D341Med (cell line): Measurements from ENCODE around the gene NRXN3.

Source experiments
- DNase-seq: peaks from one replicate; pipeline ENCODE4 v3.0.0; 2012; ENCODE audit warnings: low spot score

The NRXN3 gene

DNA sequence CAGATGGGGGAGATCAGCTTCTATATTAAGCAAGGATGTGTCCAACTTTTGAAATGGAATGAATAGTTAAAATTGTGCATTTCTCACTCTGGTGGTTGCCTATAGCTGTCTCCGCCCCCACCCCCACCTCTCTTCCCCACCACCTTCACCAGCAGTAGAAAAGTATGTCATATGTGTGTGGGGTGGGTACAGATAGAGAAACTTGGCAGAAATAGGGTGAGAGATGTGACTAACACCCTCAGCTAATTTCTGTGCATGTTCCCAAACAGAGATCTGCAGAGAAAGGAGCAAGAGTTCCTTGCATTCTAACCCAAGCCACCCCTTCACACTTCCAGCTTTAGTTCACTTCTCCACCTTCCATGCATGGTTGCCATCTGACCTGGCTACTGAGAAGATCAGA, 980.1 kb downstream of the NRXN3 start:
- DNase-seq = no peak

DNA sequence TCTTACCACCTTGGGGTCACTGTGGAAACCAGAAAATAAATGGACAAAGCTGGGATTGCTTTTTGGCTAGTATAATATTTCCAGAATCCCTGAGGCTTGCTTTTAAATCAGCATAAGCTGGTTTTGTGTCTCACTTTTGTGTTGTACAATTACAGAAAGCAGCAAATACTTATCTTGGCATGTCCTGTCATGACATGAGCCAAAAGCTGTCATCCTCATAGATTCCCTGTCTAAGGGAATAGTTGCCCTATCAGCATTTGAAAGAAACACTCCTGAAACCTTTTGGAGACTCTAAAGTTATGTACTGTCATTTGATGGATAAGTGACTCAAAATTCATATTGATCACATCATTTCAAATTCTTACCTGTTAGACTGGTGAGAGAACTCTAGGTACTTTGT, 987.2 kb downstream of the NRXN3 start:
- DNase-seq = no peak

DNA sequence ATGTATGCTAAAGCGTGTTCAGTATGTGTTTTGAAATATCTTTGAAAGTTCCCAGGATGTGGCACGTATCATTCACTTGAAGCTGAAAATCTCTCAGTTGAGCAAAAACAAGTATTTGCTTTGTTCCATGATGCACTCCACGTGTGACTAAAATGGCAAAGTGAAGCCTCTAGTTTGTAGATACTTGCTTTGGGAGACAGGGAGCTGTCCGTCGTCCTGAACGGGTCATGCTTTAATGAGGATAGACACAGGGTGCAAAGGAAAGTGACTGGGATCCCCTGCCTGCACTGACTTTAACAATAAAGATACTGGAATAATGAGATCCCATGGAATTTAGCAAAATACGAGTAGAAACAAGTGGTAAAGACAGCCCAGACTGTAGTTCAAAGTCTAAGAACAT, 991.4 kb downstream of the NRXN3 start:
- no peak for DNase-seq

DNA sequence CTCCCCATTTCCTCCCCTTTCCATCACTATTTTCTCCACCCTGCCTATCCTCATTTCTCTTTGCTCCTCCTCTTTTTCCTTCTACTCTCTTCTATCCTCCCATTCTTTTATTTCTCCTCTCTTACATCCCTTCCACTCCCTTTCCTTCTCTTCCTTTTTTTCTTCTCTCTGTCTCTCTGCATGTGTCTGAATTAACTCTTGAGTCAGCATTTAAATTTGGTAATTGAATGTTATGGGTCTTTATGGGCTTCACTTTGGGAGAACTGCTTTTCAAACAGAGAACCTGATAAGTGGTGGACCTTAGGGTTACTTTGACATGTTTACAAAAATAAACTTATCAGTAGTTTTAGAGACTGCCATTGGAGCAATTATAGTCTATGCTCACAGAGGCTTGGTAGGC, 992.7 kb downstream of the NRXN3 start:
- DNase-seq = no peak

DNA sequence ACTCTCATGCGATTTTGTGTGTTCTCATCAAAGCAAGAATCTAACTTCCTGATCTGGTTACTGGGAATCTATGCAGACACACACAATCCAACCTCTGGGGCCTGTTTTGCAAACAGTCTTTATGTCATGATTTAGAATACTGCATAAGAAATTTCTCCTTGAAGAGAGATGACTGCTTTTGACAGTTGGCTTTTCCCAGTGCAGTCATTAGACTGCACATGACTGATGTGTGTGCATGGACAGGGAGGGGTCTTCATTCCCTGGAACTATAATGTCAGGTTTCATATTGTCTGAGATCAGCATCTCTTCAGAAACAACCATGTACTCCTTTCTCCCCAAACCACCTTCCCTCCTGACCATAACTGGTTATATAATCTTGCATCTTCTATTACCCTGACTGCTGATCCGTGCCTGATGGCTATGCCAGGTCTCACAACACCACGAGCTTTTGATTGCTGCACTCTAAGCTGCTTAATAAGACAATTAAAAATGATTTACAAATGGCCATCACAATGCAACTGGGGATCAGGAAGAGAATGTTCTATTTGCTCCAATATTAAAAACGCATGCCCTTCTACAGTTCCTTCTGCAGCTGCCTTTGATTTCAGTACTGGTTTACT, 995.4 kb downstream of the NRXN3 start:
- DNase-seq = peak; percentile 43

DNA sequence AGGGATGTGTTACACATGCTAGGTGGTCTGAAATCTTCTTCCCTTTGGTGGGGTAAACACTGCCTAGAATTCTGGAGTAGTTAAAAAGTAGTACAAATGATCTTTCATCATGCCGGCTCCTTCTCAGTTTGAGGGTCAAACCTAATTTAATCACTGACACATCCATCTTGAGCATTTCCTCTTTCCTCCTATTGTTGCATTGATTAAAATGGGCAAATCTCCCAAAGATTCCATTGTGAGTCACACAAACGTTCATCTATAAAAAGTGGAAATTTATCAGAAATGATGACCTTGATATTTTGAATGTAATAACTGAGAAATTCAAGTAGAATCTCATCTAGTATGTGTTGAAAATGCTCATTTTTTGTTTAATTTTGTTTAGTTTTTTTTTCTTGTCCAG, 996.0 kb downstream of the NRXN3 start:
- no peak for DNase-seq

DNA sequence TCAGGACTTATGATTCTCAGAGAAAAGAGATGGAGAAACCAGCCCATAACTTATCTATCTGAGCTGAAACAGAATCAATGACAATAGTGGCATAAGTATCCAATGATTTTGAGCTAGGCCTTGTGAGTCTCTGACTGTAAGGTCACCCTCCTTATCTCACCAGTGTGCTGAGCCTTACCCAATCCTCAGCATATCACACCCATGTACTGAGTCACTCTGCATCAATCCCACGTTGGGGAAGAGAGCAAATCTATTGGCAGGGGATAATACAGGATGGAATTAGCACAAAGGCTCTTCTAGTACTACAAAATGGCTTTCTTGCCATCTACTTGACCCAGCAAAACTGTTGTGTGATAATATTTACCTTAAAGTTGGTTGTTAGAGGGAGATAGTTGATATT, 997.8 kb downstream of the NRXN3 start:
- no peak for DNase-seq

DNA sequence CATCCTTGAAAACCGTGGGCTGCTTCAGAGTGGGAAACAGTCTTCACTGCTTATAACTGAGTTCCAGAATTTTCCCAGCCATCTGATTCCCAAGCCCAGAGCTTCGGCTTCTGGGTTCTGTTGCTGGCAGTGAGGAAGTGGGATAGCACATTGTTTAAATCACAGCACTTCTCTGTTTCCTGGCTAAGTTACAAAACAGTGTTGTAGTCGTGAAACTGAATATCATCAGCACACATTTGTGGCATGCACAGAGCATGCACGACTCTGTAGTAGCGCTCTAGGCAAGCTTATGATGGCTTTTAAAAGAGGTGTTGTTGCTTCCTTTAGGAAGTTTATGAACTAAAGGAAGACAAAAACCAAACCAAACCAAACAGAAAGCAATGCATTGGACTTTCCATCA, 1005.5 kb downstream of the NRXN3 start:
- DNase-seq = no peak

DNA sequence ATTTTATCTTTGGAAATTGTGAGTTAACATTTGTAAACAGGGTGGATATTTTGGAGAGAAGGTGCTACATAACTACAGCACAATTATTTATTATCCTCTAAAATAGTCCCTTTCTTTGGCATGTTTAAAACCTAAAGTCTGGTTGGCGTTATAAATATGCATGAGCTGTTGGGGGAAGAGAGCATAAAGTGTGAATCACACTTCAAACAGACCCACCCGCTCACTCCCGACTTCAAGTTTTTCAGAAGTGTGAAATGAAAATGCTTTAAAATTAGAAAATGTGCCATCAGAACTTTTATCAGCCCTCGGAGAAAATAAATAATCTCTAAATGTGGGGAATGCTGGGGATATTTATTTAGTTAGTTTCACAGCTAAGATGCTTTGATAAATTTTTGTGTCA, 1006.9 kb downstream of the NRXN3 start:
- DNase-seq = no peak

DNA sequence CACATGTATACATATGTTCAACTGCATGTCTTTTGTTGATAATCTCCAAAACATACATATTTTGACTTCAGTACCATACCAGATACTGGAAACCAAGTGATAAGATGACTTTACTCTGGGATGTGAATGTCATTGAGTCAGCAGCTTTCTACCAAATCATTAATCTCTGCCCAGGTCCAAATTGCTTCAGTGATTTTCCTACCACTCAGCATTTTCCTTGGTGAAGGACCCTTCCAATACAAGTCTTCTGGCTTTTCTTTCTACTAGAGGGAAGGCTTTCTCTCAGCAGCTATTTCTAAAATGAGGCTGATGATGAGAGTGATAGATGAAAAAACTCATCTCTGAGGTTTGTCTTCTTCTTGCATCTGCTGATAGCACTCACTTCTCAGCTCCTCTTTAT, 1008.5 kb downstream of the NRXN3 start:
- DNase-seq = no peak

DNA sequence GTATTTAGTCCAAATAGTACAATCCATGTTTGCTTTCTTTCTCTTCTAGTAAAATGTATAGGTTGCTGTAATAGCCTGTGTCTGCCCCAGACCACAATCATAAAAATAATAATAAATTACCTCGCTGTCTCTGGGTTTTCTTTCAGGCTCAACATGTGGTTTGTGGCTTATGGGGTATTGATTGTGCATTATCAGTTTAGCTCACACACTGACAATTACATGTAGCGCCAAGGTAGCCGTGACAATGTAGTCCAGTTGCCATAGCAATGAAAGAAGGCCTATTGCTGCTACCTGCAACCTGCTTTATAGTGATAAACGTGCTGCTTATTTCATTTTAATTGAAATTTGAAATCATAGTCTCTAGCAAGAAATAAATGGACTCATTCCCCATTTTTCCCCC, 1009.8 kb downstream of the NRXN3 start:
- no peak for DNase-seq

DNA sequence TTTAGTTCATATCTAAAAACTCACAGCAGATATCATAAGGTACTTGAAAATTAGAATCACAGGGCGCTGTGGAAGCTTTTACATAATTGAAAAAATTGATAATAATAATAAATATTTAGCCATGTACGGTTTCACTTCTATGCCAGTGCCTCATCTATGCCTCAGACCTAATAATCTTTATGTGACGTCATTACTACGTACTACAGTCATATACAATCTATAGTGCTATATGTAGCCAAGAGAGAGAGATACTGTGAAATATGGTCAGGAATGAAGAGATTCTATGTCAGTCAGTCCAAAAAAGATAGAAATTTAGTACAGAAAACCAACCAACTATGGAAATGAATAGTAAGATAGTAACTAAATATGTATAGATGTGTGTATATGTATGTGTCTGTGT, 1010.5 kb downstream of the NRXN3 start:
- no peak for DNase-seq

DNA sequence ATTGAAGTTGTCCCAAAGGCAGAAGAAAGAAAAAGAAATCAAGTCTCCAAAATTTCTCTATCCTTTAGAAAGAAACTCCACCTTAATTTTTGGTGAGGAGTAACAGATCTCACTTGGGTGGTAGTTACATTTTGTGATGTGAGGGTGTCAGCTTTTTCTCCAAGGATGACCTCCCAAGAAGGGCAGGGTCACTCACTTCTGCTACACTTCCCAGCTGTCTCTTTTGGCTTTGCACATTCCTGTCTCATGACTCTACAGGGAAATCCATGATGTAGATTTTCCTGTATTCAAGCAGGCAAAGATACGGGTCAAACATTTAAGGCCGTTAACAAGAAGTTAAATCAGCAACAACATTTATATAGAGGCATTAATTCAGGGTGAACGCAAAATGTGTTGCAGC, 1016.4 kb downstream of the NRXN3 start:
- DNase-seq = no peak

DNA sequence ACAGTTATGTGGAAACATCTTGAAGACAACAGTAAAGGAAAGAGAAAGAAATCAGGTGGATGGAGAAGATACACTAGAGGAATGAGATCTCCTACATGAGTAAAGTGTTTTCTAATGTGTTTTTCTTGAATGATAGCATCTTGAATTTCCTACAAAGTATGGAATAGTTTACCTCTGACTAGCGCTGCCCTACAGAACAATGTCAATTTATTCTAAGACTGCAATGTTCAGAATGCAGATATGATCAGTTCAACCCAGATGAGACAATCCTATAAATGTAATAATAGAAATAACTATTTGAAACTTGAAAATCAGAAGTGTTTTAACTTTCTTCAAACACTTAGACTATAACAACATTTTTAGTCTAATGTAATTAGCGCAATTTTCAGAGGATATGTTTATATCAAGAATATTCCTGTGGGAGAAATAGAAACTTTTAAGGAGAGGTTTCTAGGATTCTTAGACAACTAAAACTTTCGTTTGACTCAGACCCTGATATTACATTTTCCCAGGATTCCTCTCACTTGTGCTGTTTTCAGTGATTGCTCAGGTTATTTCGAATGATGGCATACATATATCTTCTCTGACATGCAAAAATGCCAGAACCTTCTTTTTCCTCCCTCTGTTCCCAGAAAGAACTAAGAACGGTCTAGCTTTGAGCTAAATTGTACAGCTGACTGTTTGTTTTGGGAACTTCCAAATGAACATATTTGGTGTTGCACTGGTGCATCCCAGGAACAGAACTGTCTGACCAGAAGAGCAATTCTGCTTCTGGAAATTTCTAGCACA, 1023.7 kb downstream of the NRXN3 start:
- no peak for DNase-seq

DNA sequence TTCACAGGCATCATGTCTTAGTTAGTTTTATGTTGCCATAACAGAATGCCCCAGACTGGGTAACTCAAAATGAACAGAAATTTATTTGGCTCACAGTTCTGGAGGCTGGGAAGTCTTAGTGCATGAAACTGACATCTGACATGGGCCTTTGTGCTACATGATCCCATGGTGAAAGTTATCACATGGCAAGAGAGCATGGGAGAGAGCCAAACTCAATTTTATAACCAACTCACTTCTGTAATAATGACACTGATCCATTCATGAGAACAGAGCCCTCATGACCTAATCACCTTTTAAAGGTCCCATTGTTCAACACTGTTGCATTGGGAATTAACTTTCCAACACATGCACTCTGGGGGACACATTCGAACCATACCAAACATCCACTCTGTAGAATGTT, 1026.0 kb downstream of the NRXN3 start:
- no peak for DNase-seq

DNA sequence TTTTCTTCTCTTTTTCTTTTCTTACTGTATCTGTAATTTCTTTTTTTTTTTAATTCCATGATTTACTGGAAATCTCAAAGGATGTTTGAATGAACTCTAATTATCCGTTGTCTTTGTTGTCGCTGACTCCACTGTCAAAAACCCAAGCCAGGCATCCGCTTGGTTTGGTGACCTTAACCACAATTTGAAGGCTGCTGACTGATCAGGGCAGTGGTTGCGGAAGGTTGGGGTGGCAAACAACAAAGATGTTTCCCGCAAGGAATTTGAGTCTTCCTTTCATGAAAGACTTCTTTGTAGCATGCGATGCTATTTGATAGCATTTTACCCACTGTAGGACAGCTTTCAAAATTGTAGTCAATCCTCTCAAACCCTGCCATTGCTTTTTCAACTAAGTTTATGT, 1027.3 kb downstream of the NRXN3 start:
- DNase-seq = no peak

DNA sequence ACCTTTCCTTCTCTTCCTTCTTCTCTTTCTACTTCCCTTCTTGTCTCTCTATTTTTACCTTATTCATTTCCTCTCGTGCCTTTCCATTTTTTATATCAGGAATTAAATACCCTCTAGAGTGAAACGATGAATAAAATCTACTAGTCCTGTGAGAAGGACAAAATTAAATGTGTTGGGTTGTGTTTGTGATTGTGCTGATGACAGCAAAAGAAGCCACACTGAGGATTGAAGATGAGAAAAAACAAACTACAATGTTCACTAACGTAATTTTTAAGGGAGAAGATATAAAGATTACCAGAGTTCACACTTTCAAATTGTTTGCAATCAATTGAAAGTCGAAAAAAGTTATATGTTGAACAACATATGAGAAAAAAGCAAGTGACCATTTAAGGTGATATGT, 1029.0 kb downstream of the NRXN3 start:
- no peak for DNase-seq

DNA sequence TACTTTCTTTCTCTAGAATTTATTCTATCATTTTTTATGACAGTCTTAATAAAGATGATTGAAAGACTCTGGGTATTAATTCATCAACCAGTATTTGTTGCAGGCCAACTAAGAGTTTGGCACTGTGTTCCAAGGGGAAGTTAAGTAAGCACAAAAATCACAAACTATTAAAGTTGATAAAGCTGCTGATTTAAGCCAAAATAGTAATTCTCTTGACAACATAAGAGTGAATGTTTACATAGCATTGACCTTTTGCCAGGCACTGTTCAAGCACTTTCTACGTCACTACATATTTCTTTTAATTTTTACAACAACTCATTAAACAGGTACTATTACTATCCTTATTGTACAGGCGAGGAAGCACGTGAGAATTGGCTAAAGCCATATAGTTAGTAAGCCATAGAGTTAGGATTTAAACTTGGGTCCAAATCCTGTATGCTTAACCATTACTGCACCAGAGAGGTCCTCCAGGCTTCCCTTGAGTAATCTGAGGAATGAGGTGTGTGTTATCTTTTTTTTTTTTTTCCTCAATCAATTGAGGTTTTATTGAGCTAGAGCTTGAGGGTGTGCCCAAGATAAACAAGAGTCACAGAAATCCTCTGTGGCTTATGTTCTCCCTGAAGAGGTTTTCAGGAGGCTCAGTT, 1031.5 kb downstream of the NRXN3 start:
- no peak for DNase-seq

DNA sequence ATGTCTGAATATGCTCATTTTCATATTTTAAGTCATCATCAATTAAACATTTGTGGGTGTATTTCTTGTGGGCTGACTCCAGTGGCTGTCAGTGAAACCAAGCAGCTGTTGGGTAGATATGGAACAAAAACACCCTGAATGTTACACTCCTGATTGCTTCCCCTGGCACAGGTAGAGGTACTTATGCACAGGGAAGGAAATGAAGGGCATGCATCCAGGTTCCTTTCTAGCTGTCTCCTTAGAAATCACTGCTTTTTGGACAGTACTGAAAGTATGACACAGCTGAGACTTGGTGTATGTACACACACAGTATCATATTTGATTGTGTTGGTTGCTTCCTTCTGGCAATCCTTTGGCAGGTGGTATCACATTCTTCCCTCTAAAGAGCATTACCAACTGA, 1034.4 kb downstream of the NRXN3 start:
- DNase-seq = no peak

DNA sequence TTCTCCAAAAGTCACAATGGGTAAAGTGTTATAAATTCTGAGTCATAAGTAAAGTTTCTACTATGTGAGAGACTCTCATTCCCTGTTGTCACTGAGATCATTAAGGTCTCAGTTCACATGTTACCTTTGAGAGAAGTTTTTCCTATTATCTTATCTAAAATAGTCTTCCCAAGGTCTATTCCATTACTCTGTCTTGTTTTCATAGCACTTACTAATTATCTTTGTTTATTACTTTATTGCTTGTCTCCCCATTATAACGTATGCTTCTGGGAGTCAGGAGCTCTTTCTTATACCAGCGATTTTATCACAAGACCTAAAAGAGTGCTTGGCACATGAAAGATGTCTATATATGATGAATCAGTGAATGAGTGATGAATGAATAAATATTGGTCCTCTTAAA, 1039.2 kb downstream of the NRXN3 start:
- DNase-seq = no peak

DNA sequence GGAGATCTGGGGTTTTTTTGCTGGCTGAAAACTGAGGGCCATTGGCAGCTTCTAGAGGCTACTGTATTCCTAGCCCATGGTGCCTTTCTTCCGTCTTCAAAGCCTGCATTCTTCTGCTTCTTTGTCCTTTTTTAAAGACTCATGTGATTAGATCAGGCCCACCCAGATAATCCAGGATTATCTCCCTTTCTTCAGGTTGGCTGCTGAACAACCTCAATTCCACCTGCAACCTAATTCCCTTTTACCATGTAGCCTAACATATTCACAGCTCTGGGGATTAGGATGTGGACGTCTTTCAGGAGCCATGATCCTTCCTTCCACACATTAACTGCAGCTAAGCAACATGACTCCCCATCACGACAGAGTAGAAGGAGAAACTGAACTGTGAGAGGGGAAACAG, 1055.6 kb downstream of the NRXN3 start:
- peak; percentile 17 for DNase-seq

DNA sequence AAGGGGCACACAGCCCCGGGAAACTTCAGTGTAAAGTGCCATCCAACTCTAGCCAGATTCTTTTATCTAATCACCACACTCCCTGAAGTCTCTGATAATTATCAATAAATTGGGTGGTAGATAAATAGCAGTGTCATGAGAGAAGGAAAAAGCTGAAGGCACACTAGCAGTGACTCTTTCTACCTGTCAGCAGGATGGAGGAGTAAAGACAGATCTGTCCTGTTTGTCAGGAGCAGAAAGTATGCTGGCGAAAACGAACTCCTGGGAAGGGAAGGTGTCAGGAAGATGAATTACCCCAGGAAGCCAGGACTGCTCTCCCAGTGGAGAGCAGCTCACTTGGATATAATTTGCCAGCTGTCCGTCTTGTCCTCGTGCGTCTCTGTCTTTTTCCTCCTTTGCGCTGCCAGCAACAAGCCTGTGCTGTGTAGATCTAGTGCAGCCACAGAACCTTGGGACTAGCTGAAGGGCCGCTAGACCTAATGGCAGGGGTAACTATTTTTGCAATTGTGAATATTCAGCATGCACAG, 1059.3 kb downstream of the NRXN3 start:
- DNase-seq = no peak

DNA sequence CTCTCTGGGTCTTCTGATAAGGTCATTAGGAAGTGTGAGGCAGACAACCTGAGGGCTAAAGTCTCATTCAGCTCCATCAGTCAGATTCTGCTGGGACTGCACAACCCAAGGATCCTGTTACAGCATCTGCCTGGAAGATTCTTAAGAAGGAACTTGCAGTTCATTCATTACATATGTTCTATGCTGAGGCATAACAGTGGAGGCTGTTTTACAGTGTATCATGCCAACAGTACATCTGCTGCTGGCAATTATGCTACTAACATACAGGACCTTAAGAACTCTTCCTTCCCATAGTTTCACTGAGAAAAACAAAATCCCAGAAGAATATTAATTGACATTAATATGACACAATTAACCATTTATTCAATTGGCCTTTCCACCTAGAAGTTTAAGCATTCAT, 1072.5 kb downstream of the NRXN3 start:
- DNase-seq = no peak
